PC-3 (cell line): ENCODE results near the gene LIN52. TPM values are rescaled to one million over a fixed set of nuclear protein-coding genes. Genes with fewer than 3 reads are reported as not detected.
A peak's percentile ranks its signal among the peaks of the same experiment; 100 is the strongest.

ENCODE experiments used
- ATAC-seq: fragments of 200-7000 bp; cut with Tn5 transposase; 2 replicates; pipeline ENCODE4 v1.9.1; 2020; ENCODE audit warnings: mild to moderate bottlenecking, moderate library complexity
- BruUV-seq: library from RNA; stranded (reverse); fragments of 400-500 nt; replicated peaks from 2 replicates; lab custom pipeline; 2021; lab: Mats Ljungman, UMichigan
- CTCF ChIA-PET: fragments of 300-600 bp; sonication (Branson Sonifier 250); formaldehyde crosslinking; loops from one replicate; lab custom pipeline; 2022; ENCODE audit warnings: antibody characterized with exemption; lab: Charles Lee
- POLR2A ChIA-PET: fragments of 300-600 bp; sonication (Branson Sonifier 250); formaldehyde crosslinking; loops from one replicate; lab custom pipeline; 2022; ENCODE audit warnings: antibody characterized with exemption; ENCODE audit not compliant: unreplicated experiment; lab: Charles Lee
- DNase-seq: peaks from one replicate; pipeline ENCODE4 v3.0.0-alpha.2; 2015
- H2AFZ ChIP-seq: fragments of 300-600 bp; sonication (generic); 2 replicates; pipeline ENCODE4 v1.6.0; 2016; ENCODE audit warnings: antibody characterized with exemption, low read length
- H3F3A ChIP-seq: fragments of 300-600 bp; sonication (generic); one replicate; pipeline ENCODE4 v1.6.0; 2017; ENCODE audit warnings: antibody characterized with exemption, low read length, control low read depth, mild to moderate bottlenecking; ENCODE audit not compliant: unreplicated experiment
- H3K27ac ChIP-seq: fragments of 300-600 bp; sonication (generic); 2 replicates; pipeline ENCODE4 v1.5.1; 2016; ENCODE audit warnings: mild to moderate bottlenecking, low read length
- H3K27me3 ChIP-seq: fragments of 300-600 bp; sonication (generic); 2 replicates; pipeline ENCODE4 v1.6.1; 2016; ENCODE audit warnings: low read length, mixed read lengths
- H3K36me3 ChIP-seq: fragments of 300-600 bp; sonication (generic); 2 replicates; pipeline ENCODE4 v1.6.1; 2016; ENCODE audit warnings: low read depth, mixed run types, low read length, mixed read lengths
- H3K4me1 ChIP-seq: fragments of 300-600 bp; sonication (generic); 2 replicates; pipeline ENCODE4 v1.5.1; 2016; ENCODE audit warnings: low read length; ENCODE audit not compliant: insufficient read depth
- H3K4me2 ChIP-seq: fragments of 300-600 bp; sonication (generic); 2 replicates; pipeline ENCODE4 v1.6.0; 2016; ENCODE audit warnings: low read length
- H3K4me3 ChIP-seq: fragments of 300-600 bp; sonication (generic); 2 replicates; pipeline ENCODE4 v1.5.1; 2016; ENCODE audit warnings: mild to moderate bottlenecking, low read length, mixed read lengths
- H3K79me2 ChIP-seq: fragments of 300-600 bp; sonication (generic); 2 replicates; pipeline ENCODE4 v1.6.1; 2017; ENCODE audit warnings: low read length, mixed read lengths
- H3K9ac ChIP-seq: fragments of 300-600 bp; sonication (generic); 2 replicates; pipeline ENCODE4 v1.6.0; 2016; ENCODE audit warnings: mild to moderate bottlenecking, low read length
- H3K9me2 ChIP-seq: fragments of 300-600 bp; sonication (generic); replicated peaks from 2 replicates; pipeline ENCODE4 v1.6.1; 2016; ENCODE audit warnings: mixed run types, low read length, mixed read lengths
- H3K9me3 ChIP-seq: fragments of 300-600 bp; sonication (generic); 2 replicates; pipeline ENCODE4 v1.6.1; 2016; ENCODE audit warnings: low read length, mixed read lengths
- H4K20me1 ChIP-seq: fragments of 300-600 bp; sonication (generic); 2 replicates; pipeline ENCODE4 v1.6.1; 2016; ENCODE audit warnings: low read length, mixed read lengths
- EZH2 ChIP-seq: fragments of 300-600 bp; sonication (generic); IDR thresholded peaks from one replicate; pipeline ENCODE4 v1.6.1; 2017; ENCODE audit warnings: antibody characterized with exemption, mild to moderate bottlenecking, low read length; ENCODE audit not compliant: unreplicated experiment
- EZH2phosphoT487 ChIP-seq: fragments of 300-600 bp; sonication (generic); IDR thresholded peaks from 2 replicates; pipeline ENCODE4 v1.6.1; 2018; ENCODE audit warnings: mild to moderate bottlenecking, antibody characterized with exemption, low read length, borderline replicate concordance
- intact Hi-C: fragments of 100-400 bp; cut with micrococcal nuclease; formaldehyde crosslinking; loops from 2 replicates; pipeline ENCODE4 v1.9.0; 2023
- total RNA-seq: library from RNA; depleted of rRNA; stranded (reverse); fragments of >200 nt; gene quantifications from 2 replicates; pipeline ENCODE4 v1.2.3, GENCODE V29; 2014
- TF ChIP-seq, protein P1 (sequence below): fragments of 300-600 bp; sonication (generic); conservative IDR thresholded peaks from 2 replicates; pipeline ENCODE4 v1.5.1; 2017; ENCODE audit warnings: antibody characterized with exemption, low read depth, mild to moderate bottlenecking, low read length

LIN52 gene
- total RNA-seq, 1 experiment from 2014 or later, result 8.4 TPM

DNA sequence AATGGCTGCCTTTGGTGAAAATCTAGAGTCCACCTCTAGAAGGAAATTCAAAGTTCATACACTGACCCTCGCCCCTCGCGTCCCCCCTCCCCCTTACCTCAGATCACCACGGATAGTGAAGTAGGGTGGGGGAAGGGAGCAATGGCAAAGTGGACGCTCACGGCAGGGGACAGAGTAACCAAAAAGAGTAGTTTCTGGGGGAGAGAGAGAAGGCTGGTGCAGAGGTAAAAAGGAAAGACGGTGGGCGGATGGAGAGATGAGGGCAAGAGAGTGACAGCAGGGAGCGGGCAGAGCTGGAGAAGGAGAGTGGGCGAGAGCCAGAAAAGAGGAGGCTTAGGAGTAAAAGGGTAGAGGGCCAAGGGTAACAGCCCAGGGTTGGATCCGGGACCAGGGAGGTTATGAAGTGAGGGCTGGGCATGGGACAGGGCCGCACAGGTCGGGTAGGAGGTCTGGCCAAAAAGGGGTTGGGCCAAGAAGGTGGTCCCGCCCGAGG lies 926 bp upstream of the LIN52 start:
- Histone ChIP-seq H4K20me1 (no peaks in the 10 kb centered on the region), H3K36me3 (no peaks in the 10 kb centered on the region), H3K9me2 (no peaks in the 10 kb centered on the region), H3K79me2 (peaks cover 23% of the 10 kb centered on the region), H2AFZ (peak overlapping the region; percentile 88), H3K4me3 (peak overlapping the region; percentile 88), H3K27me3 (no peaks in the 10 kb centered on the region), H3K9ac (peak overlapping the region; percentile 72), H3K27ac (no peak overlapping the region), H3K4me2 (peak overlapping the region; percentile 97), H3K9me3 (no peaks in the 10 kb centered on the region), H3K4me1 (peaks cover 20% of the 10 kb centered on the region), H3F3A (no peaks in the 10 kb centered on the region)
- ChIA-PET POLR2A (interaction anchor here (0.6 kb wide), 1 partner anchor 758 kb away, joined by 3 read pairs; no protein-coding TSS in a partner anchor), CTCF (no interaction called here)
- intact Hi-C loops, result loop anchor here (5.0 kb wide), 1 partner anchor 132 kb away; the partner anchor contains the start of genes COQ6 and FAM161B
- no peak for DNase-seq
- no TSS peak for BruUV-seq
- ATAC-seq, result peak; percentile 22
- TF ChIP-seq EZH2, result no peak
- TF ChIP-seq, protein P1, sequence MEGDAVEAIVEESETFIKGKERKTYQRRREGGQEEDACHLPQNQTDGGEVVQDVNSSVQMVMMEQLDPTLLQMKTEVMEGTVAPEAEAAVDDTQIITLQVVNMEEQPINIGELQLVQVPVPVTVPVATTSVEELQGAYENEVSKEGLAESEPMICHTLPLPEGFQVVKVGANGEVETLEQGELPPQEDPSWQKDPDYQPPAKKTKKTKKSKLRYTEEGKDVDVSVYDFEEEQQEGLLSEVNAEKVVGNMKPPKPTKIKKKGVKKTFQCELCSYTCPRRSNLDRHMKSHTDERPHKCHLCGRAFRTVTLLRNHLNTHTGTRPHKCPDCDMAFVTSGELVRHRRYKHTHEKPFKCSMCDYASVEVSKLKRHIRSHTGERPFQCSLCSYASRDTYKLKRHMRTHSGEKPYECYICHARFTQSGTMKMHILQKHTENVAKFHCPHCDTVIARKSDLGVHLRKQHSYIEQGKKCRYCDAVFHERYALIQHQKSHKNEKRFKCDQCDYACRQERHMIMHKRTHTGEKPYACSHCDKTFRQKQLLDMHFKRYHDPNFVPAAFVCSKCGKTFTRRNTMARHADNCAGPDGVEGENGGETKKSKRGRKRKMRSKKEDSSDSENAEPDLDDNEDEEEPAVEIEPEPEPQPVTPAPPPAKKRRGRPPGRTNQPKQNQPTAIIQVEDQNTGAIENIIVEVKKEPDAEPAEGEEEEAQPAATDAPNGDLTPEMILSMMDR, result peak; percentile 16; the same call in 1 of the 2 replicates

DNA sequence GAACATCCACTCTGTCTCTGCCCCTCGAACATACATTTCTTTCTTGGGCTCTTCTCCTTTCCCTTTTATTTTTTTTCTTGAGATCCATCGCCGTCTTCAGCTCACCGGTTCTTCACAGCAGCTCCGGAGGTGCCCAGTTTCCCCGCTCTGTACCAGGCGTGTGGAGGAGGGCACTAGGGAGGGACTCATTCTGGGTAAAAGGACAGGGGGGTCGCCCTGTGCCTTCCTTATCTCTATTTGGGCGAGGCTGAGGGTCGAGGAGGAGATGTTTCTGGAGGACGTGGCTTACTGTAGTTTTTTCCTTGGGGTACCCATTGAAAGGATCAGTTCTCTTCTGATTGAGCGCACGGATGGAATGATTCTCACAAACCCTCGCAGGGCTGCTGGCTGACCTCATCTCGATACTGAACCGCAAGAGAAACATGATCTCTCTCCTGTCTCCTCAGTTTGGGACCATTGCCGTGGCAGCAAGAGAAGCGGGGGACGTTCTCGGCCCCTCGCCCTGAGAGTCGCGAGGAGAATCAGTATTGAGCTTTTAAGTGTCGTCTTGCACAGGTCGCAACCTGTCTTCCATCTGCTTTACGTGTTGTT lies 386 bp downstream of the LIN52 start:
- Histone ChIP-seq H3K27me3 (no peaks in the 10 kb centered on the region), H3K27ac (peak overlapping the region; percentile 21; the same call in 1 of the 2 replicates), H3K4me1 (peaks cover 20% of the 10 kb centered on the region), H3K36me3 (no peaks in the 10 kb centered on the region), H3K9me3 (no peaks in the 10 kb centered on the region), H3K4me2 (peak overlapping the region; percentile 92), H2AFZ (peak overlapping the region; percentile 75), H4K20me1 (no peaks in the 10 kb centered on the region), H3K4me3 (peak overlapping the region; percentile 88), H3K79me2 (peaks cover 25% of the 10 kb centered on the region), H3K9me2 (no peaks in the 10 kb centered on the region), H3F3A (no peaks in the 10 kb centered on the region), H3K9ac (peak overlapping the region; percentile 75)
- TF ChIP-seq, protein P1, result no peak
- TF ChIP-seq EZH2phosphoT487, result no peak
- no peak for TF ChIP-seq EZH2
- ChIA-PET CTCF (no interaction called here), POLR2A (no interaction called here)
- TSS peak; percentile 74 for BruUV-seq
- ATAC-seq (peak; percentile 14), DNase-seq (peak; percentile 21)
- intact Hi-C loops, result no loop called here

DNA sequence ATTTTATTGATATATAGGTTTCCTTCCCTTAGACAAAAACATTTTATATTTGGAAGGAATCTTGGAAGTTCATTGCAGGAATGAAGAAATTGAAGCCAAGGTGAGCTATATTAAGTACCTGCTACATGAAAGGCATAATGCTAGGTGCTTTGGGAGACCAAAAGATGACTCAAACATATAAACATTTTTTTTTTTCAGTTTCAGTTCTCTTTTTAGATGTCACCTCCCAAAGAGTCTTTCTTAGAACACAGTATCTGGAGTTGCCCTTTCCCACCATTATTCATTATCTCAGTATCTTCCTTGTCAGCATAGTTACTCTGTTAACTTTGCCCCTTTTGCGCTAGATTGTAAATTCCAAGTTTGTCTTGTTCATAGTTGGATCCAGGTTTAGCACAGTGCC lies 1.1 kb downstream of the LIN52 start:
- DNase-seq, result no peak

More for the DNA sequence above, 1.1 kb downstream of the LIN52 start:
- POLR2A ChIA-PET, result no interaction called here
- peak overlapping the region; percentile 75; the same call in 1 of the 2 replicates for H2AFZ ChIP-seq
- peaks cover 25% of the 10 kb centered on the region for H3K79me2 ChIP-seq
- peak overlapping the region; percentile 92 for H3K4me2 ChIP-seq
- TF ChIP-seq, protein P1, result no peak
- peak overlapping the region; percentile 88 for H3K4me3 ChIP-seq
- H3F3A ChIP-seq, result no peaks in the 10 kb centered on the region
- H3K9me2 ChIP-seq, result no peaks in the 10 kb centered on the region
- no peaks in the 10 kb centered on the region for H4K20me1 ChIP-seq
- no TSS peak for BruUV-seq
- H3K9me3 ChIP-seq, result no peaks in the 10 kb centered on the region
- no peaks in the 10 kb centered on the region for H3K27me3 ChIP-seq
- no peaks in the 10 kb centered on the region for H3K36me3 ChIP-seq
- ATAC-seq, result no peak
- intact Hi-C loops, result no loop called here
- CTCF ChIA-PET, result no interaction called here
- no peak overlapping the region for H3K27ac ChIP-seq
- H3K9ac ChIP-seq, result peak overlapping the region; percentile 75; the same call in 1 of the 2 replicates
- H3K4me1 ChIP-seq, result peaks cover 20% of the 10 kb centered on the region
